Middle frontal gyrus (tissue), 1 donor: ENCODE measurements around the gene RNF41.
A peak's percentile ranks its signal among the peaks of the same experiment; 100 is the strongest.

Experiments
- DNase-seq: peaks from one replicate; pipeline ENCODE4 v3.0.0-alpha.2; 2015; ENCODE audit warnings: low spot score; ENCODE audit errors: extremely low spot score

RNF41 gene

DNA sequence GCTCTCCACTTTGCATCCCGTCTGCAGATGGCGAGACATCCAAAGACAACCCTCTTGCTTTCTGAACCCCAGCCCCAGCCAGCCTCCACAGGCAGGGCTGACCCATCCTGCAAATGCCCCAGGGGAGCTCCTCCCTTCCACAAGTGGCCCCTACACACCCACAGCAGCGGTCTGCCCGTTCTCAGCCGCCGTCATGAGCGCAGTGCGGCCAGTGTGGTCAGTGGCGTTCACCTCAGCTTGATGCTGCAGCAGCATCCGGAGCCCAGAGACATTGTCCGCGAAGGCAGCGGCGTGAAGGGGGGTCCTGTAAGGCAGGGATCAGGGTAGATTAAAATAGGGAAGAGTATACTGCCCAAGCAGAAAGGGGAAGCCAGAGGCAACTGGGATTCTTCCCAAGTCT, 22.8 kb upstream of the RNF41 start:
- no peak for DNase-seq

DNA sequence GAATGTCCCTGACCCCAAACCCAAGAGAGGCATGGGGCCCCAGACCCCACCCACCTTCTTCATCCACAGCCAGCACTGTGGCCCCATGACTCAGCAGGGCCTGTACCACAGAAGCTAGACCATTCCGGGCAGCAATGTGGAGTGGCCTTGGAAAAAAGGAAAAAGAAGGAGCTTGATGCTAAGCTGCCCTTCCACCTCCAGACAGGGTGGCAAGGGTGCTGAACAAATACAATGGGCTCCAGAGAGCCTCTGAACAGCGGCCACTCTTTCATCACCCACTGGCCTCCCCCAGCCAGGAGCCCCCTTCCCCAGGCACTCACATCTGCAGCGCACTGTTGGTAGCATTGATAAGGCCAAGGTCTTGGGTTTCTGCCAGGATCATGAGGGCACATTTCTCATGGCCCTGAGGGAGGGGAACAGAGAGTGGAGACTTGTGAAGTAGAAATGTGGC, 22.0 kb upstream of the RNF41 start:
- DNase-seq: no peak

DNA sequence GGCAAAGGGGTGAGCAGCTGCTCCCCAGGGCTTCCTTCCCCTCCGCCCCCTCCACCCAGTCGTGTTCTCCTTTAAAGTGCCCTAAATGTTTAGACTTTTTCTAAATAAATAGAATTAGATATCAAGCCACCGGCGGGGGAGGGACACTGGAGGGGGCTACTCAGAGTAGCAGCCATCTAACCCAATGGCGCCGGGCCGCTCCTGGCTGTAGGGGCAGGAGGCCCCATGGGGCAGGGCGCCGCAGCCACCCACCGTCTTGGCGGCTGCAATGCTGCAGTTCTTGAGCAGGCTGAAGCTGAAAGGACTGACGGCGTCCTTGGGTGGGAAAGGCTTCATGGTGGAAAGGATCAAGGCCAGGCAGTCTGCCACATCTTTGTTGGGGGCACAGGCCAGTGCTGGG, 21.3 kb upstream of the RNF41 start:
- no peak for DNase-seq

DNA sequence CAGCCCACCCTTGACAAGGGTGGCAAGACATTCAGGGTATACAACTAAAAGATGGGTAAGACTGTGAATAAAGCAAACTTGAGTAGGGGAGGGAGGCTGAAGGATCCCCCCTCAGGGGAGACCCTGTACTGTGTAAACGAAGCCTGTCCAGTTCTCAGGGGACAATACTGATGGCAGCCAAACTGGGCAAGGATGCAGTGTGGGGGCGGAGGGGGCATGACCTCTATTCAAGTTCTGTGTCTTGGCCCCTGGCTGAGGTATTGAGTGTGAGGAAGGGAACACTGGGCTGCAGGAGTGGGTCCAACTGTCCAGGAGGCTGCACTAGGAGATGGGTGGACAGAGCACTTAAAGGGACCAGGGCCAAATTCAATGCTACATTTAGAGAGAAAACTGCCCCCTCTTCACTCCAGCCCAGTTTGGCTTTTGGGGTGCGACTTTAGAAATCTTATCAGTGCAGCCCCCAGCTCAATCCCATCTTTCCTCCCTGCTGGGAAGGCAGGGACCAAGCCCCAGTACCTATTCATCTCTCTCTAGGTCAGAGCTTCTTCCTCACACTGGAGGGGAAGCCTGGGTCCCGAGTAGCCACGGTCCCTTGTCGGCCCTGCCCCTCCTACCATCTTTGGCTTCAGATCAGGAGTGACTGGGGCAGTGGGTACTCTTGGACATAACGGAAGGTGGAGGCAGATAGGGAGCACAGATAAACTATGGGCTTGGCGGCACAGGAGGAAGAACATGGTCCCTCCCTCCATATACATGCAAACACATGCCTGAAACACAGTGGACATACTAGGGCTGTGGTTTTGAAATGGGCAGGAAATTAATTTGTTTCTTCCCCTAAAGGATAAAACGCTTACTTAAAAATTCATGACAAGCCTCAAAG, 19.9 kb upstream of the RNF41 start:
- no peak for DNase-seq

- DNase-seq: no peak
These were observed 15.8 kb upstream of the RNF41 start for GRCh38 chr12:56237552-56237951.

DNA sequence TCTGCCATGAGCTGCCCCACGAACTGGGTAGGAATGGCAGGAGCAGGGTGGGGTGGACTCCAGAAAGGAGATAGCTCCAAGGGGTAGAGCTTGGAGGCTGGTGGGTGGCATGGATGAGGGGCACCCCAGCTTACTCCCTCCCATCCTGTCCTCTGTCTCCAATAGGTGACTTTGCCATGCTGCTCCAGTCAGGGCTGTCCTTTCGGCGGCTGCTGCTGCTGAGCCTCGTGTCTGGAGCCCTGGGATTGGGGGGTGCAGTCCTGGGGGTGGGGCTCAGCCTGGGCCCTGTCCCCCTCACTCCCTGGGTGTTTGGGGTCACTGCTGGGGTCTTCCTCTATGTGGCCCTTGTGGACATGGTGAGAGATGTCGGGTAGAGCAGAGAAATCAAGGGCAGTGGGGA, 15.3 kb upstream of the RNF41 start:
- DNase-seq: no peak

GRCh38 chr12:56236091-56236490, 14.4 kb upstream of the RNF41 start:
- no peak for DNase-seq

GRCh38 chr12:56234746-56235436, 13.2 kb upstream of the RNF41 start:
- DNase-seq: no peak

DNA sequence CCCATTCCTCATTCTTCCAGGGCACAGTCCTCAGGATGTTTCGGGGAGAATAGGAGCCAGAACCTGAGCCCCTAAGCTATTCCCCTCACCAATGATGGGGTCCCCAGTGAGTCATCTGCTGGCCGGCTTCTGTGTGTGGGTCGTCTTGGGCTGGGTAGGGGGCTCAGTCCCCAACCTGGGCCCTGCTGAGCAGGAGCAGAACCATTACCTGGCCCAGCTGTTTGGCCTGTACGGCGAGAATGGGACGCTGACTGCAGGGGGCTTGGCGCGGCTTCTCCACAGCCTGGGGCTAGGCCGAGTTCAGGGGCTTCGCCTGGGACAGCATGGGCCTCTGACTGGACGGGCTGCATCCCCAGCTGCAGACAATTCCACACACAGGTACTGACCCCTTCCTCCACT, 9.5 kb upstream of the RNF41 start:
- no peak for DNase-seq

- DNase-seq: no peak
These were observed 8.9 kb upstream of the RNF41 start for GRCh38 chr12:56230432-56231183.

- no peak for DNase-seq
These were observed 8.3 kb upstream of the RNF41 start, which contains the start of gene SLC39A5 for GRCh38 chr12:56229916-56230431. SLC39A5 (plus strand) TSS chr12:56230051; CDS start chr12:56231275, 1,224 bp downstream.

DNA sequence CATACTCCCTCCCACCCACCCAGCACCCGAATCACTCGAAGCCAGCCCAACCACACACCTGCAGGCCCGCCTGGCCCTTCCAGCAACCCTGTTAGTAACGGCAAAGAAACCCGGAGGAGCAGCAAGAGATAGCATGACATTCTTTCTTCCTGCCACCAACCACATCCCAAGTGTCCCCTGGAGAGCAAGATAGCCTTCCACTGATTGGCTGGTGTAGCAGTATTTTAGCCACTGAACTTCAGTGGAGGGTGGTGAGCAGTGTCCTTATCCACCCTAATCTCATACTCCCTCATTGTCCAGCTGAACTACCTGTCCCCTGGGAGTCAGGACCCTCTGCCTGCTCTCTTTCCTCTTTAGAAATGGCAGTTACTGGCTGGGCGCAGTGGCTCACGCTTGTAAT, 7.4 kb upstream of the RNF41 start:
- no peak for DNase-seq

- DNase-seq: no peak
These were observed 3.2 kb upstream of the RNF41 start for GRCh38 chr12:56224954-56225353.

GRCh38 chr12:56224102-56224701, 2.5 kb upstream of the RNF41 start, which contains the start of gene NABP2:
NABP2 (plus strand) TSS chr12:56224342; CDS start chr12:56224857, 515 bp downstream.
- DNase-seq: peak; percentile 96

DNA sequence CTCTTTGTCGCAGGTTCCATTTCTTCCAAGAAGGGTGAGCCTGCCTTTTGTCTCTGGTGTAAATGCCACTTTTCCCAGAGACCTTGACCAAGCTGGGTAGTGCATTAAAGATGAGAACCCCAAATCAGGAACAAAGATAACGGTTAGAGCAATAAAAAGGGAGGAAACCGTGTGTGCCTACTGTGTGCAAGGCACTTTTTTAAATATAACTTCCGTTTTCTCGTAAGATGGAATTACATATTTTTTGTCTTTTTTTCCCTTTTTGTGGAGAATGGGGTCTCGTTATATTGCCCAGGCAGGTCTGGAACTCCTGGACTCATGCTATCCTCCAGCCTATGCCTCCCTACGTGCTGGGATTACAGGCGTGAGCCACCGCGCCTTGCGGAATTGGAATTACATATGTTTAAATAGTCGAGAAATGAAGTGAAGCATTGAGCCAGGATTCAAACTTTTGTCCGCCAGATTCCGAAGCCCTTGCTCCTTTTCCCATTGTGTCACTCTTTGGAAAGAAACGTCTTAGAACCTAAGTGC, 1.9 kb upstream of the RNF41 start:
- DNase-seq: no peak

- no peak for DNase-seq
These were observed 791 bp upstream of the RNF41 start for GRCh38 chr12:56222531-56222895.

GRCh38 chr12:56221232-56221756, 428 bp downstream of the RNF41 start:
- no peak for DNase-seq

DNA sequence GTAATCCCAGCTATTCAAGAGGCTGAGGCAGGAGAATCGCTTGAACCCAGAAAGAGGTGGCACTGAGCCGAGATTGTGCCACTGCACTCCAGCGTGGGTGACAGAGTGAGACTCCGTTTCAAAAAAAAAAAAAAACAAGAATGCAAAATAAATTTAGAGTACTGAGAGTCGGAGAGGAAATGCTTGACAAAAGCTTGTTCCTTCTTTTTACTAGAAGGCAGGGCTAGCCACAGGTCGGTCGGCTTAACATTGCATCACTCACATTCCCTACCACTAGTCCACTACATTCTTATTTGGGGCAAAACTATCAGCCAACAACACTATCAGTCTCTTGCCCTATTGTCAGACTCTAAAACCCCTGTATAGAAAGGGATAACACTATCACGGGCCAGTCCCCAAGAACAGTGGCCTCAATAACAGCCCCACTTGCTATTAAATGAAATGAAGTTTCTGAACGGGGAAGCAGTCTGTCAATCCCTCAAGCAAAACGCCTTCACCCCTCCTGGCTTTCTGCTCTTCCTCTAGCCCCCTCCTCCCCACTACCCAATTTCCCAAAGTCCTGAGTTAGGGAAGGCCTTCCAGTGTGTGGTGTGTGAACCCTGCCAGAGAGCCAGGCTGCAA, 1.0 kb downstream of the RNF41 start:
- no peak for DNase-seq

GRCh38 chr12:56219840-56220239, 1.9 kb downstream of the RNF41 start:
- DNase-seq: no peak

DNA sequence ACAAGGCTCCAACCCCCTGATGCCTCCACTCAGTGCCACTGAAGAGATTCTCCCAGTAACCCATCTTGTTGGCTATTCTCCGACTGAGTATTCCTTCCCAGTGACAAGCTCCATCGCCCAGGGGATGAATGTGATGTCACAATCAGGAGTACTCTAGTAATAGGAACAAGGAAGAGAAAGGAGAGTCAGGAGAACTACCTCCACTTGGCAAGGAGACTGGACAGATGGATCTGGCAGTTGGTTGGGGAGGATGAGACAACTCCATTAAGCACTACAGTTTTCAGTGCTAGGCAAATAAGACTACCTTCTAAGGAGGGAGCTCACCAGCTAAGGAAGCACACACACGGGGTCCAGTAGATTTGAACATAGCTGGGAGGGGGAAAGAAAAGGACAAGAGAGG, 5.3 kb downstream of the RNF41 start:
- no peak for DNase-seq
